Measurements from ENCODE around the gene ATP5PB.

- TF ChIP-seq TOX (CRISPR knock-in tag; IDR thresholded peaks at IDR 0.05; ENCODE audit: borderline replicate concordance), result no peak
- no peak for TF ChIP-seq RARB (CRISPR knock-in tag; IDR thresholded peaks at IDR 0.05)
- TF ChIP-seq PATZ1 (CRISPR knock-in tag; IDR thresholded peaks at IDR 0.05; ENCODE audit: borderline replicate concordance), result no peak
- no peak for TF ChIP-seq CREB5 (CRISPR knock-in tag; IDR thresholded peaks at IDR 0.05; ENCODE audit: low read depth)
- no peak for TF ChIP-seq ZFP30 (CRISPR knock-in tag; IDR thresholded peaks at IDR 0.05)
- TF ChIP-seq ZNF70 (CRISPR knock-in tag; IDR thresholded peaks at IDR 0.05), result no peak
- no peak for TF ChIP-seq ESRRG (CRISPR knock-in tag; IDR thresholded peaks at IDR 0.05)
- TF ChIP-seq ISL1 (CRISPR knock-in tag; IDR thresholded peaks at IDR 0.05), result no peak
- no peak for TF ChIP-seq TCF4 (CRISPR knock-in tag; IDR thresholded peaks at IDR 0.05; ENCODE audit: borderline replicate concordance)
- no peak for TF ChIP-seq SNAI2 (CRISPR knock-in tag; IDR thresholded peaks at IDR 0.05)
- no peak for TF ChIP-seq ARNTL (CRISPR knock-in tag; IDR thresholded peaks at IDR 0.05; ENCODE audit: borderline replicate concordance, low read depth)
- no peak for TF ChIP-seq PPARA (CRISPR knock-in tag; IDR thresholded peaks at IDR 0.05; ENCODE audit: borderline replicate concordance)
- TF ChIP-seq ZC3H10 (CRISPR knock-in tag; IDR thresholded peaks at IDR 0.05), result no peak
Observed at GRCh38 chr1:111488669-111489068, 39.4 kb downstream of the ATP5PB start.
